ENCODE data around the gene BPIFB3.

DNA sequence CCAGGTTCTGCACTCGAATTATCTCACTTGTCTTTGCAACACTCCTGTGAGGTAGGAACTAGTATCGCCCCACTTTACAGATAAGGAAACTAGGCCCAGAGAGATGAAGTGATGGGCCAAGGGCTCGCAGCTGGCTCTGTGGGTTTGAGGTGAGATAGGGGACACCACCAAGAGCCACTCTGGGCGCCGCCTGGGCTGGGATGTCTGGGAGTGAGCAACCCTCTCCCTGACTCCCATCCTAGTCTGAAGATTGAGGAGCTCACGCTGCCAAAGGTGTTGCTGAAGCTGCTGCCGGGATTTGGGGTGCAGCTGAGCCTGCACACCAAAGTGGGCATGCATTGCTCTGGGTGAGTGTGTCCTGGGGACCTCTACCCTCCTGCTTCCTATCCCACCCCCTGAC lies 5.4 kb downstream of the BPIFB3 start:
- no peak for TF ChIP-seq POLR2A (IDR thresholded peaks at IDR 0.05)
- TF ChIP-seq, protein P1, sequence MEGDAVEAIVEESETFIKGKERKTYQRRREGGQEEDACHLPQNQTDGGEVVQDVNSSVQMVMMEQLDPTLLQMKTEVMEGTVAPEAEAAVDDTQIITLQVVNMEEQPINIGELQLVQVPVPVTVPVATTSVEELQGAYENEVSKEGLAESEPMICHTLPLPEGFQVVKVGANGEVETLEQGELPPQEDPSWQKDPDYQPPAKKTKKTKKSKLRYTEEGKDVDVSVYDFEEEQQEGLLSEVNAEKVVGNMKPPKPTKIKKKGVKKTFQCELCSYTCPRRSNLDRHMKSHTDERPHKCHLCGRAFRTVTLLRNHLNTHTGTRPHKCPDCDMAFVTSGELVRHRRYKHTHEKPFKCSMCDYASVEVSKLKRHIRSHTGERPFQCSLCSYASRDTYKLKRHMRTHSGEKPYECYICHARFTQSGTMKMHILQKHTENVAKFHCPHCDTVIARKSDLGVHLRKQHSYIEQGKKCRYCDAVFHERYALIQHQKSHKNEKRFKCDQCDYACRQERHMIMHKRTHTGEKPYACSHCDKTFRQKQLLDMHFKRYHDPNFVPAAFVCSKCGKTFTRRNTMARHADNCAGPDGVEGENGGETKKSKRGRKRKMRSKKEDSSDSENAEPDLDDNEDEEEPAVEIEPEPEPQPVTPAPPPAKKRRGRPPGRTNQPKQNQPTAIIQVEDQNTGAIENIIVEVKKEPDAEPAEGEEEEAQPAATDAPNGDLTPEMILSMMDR (IDR thresholded peaks at IDR 0.05): no peak

Measured in uterus (tissue), 2 donors.